GM23338 (cell line): ENCODE results near the gene MEGF8. TPM values are rescaled to one million over a fixed set of nuclear protein-coding genes. Genes with fewer than 3 reads are reported as not detected.

Experiments used
- ATAC-seq: fragments of 200-7000 bp; cut with Tn5 transposase; 3 replicates; pipeline ENCODE4 v1.9.1; 2020
- DNase-seq: peaks from one replicate; pipeline ENCODE4 v3.0.0-alpha.2; 2015; ENCODE audit warnings: low spot score
- H2AFZ ChIP-seq: fragments of 200-600 bp; sonication (generic); 2 replicates; pipeline ENCODE4 v1.8.0; 2016; ENCODE audit warnings: antibody characterized with exemption, mild to moderate bottlenecking, moderate library complexity
- H3F3A ChIP-seq: fragments of 200-600 bp; sonication (generic); replicated peaks from 2 replicates; pipeline ENCODE4 v1.8.0; 2017; ENCODE audit warnings: antibody characterized with exemption, mixed run types, low read depth
- H3K27ac ChIP-seq: fragments of 200-600 bp; sonication (generic); 2 replicates; pipeline ENCODE4 v1.6.1; 2016; ENCODE audit warnings: low read depth
- H3K27me3 ChIP-seq: fragments of 200-600 bp; sonication (generic); 2 replicates; pipeline ENCODE4 v1.8.0; 2016; ENCODE audit warnings: mild to moderate bottlenecking, mixed run types, moderate library complexity; ENCODE audit not compliant: insufficient read depth
- H3K36me3 ChIP-seq: fragments of 200-600 bp; sonication (generic); 2 replicates; pipeline ENCODE4 v1.8.0; 2016; ENCODE audit warnings: mild to moderate bottlenecking; ENCODE audit not compliant: insufficient read depth
- H3K4me1 ChIP-seq: fragments of 200-600 bp; sonication (generic); 2 replicates; pipeline ENCODE4 v1.8.0; 2016; ENCODE audit warnings: mild to moderate bottlenecking, moderate library complexity; ENCODE audit not compliant: insufficient read depth
- H3K4me2 ChIP-seq: fragments of 200-600 bp; sonication (generic); 2 replicates; pipeline ENCODE4 v1.7.1; 2017; ENCODE audit warnings: mixed run types
- H3K4me3 ChIP-seq: fragments of 200-600 bp; sonication (generic); 2 replicates; pipeline ENCODE4 v1.6.1; 2016; ENCODE audit warnings: mixed run types
- H3K79me2 ChIP-seq: fragments of 200-600 bp; sonication (generic); replicated peaks from 2 replicates; pipeline ENCODE4 v1.8.0; 2017; ENCODE audit warnings: mild to moderate bottlenecking; ENCODE audit not compliant: insufficient read depth
- H3K9me2 ChIP-seq: fragments of 200-600 bp; sonication (generic); 2 replicates; pipeline ENCODE4 v1.8.0; 2017; ENCODE audit not compliant: insufficient read depth
- H4K20me1 ChIP-seq: fragments of 200-600 bp; sonication (generic); replicated peaks from 2 replicates; pipeline ENCODE4 v1.8.0; 2017; ENCODE audit warnings: mild to moderate bottlenecking; ENCODE audit not compliant: insufficient read depth
- H3K27ac Mint-ChIP-seq: 2 replicates; pipeline ENCODE4 v1.8.0; 2020; ENCODE audit warnings: inconsistent platforms, mild to moderate bottlenecking, moderate library complexity, mixed read lengths
- H3K27me3 Mint-ChIP-seq: 3 replicates; pipeline ENCODE4 v1.8.0; 2022; ENCODE audit warnings: low read depth, mild to moderate bottlenecking, moderate library complexity, mixed read lengths, inconsistent platforms; ENCODE audit not compliant: insufficient read depth, poor library complexity
- H3K36me3 Mint-ChIP-seq: 3 replicates; pipeline ENCODE4 v1.8.0; 2021; ENCODE audit warnings: low read depth, mild to moderate bottlenecking, inconsistent platforms, moderate library complexity, mixed read lengths
- H3K4me1 Mint-ChIP-seq: 3 replicates; pipeline ENCODE4 v1.8.0; 2020; ENCODE audit warnings: mild to moderate bottlenecking, inconsistent platforms, mixed read lengths
- H3K4me3 Mint-ChIP-seq: 3 replicates; pipeline ENCODE4 v1.8.0; 2021; ENCODE audit warnings: moderate library complexity, mild to moderate bottlenecking, inconsistent platforms, mixed read lengths
- H3K9me3 Mint-ChIP-seq: 3 replicates; pipeline ENCODE4 v1.8.0; 2020; ENCODE audit warnings: moderate library complexity, mild to moderate bottlenecking, inconsistent platforms, mixed read lengths
- CREB1 ChIP-seq: fragments of 250-450 bp; sonication (Bioruptor Pico); IDR thresholded peaks from 2 replicates; pipeline ENCODE4 v1.5.0; 2020; ENCODE audit warnings: low read depth, mild to moderate bottlenecking, moderate library complexity
- CTCF ChIP-seq, 2 experiments: fragments of 200-600 bp in 1 of 2; sonication (generic) in 1 of 2; conservative IDR thresholded peaks; 2 replicates each; pipeline versions ENCODE4 v1.5.1 to v1.6.1; 2016 to 2017; ENCODE audit warnings: antibody characterized with exemption in 2 of 2, low read depth in 2 of 2, mild to moderate bottlenecking in 2 of 2, moderate library complexity in 1 of 2
- ETS1 ChIP-seq: IDR thresholded peaks from 2 replicates; pipeline ENCODE4 v1.6.1; 2016; ENCODE audit warnings: antibody characterized with exemption
- EZH2 ChIP-seq: fragments of 200-600 bp; sonication (generic); IDR thresholded peaks from one replicate; pipeline ENCODE4 v1.8.0; 2017; ENCODE audit warnings: antibody characterized with exemption, mild to moderate bottlenecking, low read depth; ENCODE audit not compliant: unreplicated experiment
- EZH2phosphoT487 ChIP-seq: fragments of 200-600 bp; sonication (generic); IDR thresholded peaks from one replicate; pipeline ENCODE4 v1.8.1; 2018; ENCODE audit warnings: antibody characterized with exemption; ENCODE audit not compliant: unreplicated experiment
- JUNB ChIP-seq: IDR thresholded peaks from one replicate; pipeline ENCODE4 v1.6.1; 2016; ENCODE audit warnings: antibody characterized with exemption; ENCODE audit not compliant: unreplicated experiment
- NANOG ChIP-seq: IDR thresholded peaks from 2 replicates; pipeline ENCODE4 v1.6.1; 2016; ENCODE audit warnings: antibody characterized with exemption, borderline replicate concordance
- POLR2AphosphoS5 ChIP-seq: IDR thresholded peaks from 2 replicates; pipeline ENCODE4 v1.6.1; 2016; ENCODE audit warnings: antibody characterized with exemption, low read depth
- REST ChIP-seq: IDR thresholded peaks from one replicate; pipeline ENCODE4 v1.6.1; 2018; ENCODE audit warnings: antibody characterized with exemption; ENCODE audit not compliant: unreplicated experiment
- STAT1 ChIP-seq: IDR thresholded peaks from one replicate; pipeline ENCODE4 v1.6.1; 2016; ENCODE audit warnings: antibody characterized with exemption; ENCODE audit not compliant: unreplicated experiment
- ZNF114 ChIP-seq: fragments of 250-450 bp; sonication (Bioruptor Pico); IDR thresholded peaks from 2 replicates; pipeline ENCODE4 v1.5.0; 2020; ENCODE audit warnings: mild to moderate bottlenecking, moderate library complexity
- ZNF331 ChIP-seq: fragments of 250-450 bp; sonication (Bioruptor Pico); IDR thresholded peaks from 2 replicates; pipeline ENCODE4 v1.5.0; 2020; ENCODE audit warnings: low read depth, mild to moderate bottlenecking, moderate library complexity
- ZNF462 ChIP-seq: fragments of 250-450 bp; sonication (Bioruptor Pico); IDR thresholded peaks from 2 replicates; pipeline ENCODE4 v1.5.0; 2020; ENCODE audit warnings: mild to moderate bottlenecking, moderate library complexity
- polyA plus RNA-seq: library from polyadenylated mRNA; unstranded; fragments of >200 nt; fragmentation: Nextera tagmentation; extraction: Ambion mirVana; gene quantifications from 2 replicates; pipeline ENCODE4 v1.2.1, GENCODE V29; 2016
- total RNA-seq: library from RNA; depleted of rRNA; stranded (reverse); fragments of >200 nt; shearing (Covaris generic); gene quantifications from 2 replicates; pipeline ENCODE4 v1.2.3, GENCODE V29; 2014

MEGF8 gene
- total and polyA plus RNA-seq, 2 experiments from 2014 or later = 6.2 to 40.5 TPM

GRCh38 chr19:42292042-42292960, 33.1 kb upstream of the MEGF8 start:
- Histone ChIP-seq H3K4me3 (no peak overlapping the region), H3K9me2 (no peaks in the 10 kb centered on the region), H3K4me2 (no peak overlapping the region), H3F3A (peaks cover 18% of the 10 kb centered on the region), H3K79me2 (no peaks in the 10 kb centered on the region), H3K27me3 (no peaks in the 10 kb centered on the region), H2AFZ (no peak overlapping the region), H3K27ac (no peak overlapping the region), H4K20me1 (peaks cover 17% of the 10 kb centered on the region), H3K36me3 (peaks cover 3% of the 10 kb centered on the region; the same call in 1 of the 2 replicates), H3K4me1 (peaks cover 6% of the 10 kb centered on the region; the same call in 1 of the 2 replicates)
- ATAC-seq (no peak), DNase-seq (no peak)
- no peak for TF ChIP-seq EZH2phosphoT487
- TF ChIP-seq EZH2 = no peak
- TF ChIP-seq CTCF (conservative IDR thresholded peaks at IDR 0.05; ENCODE audit: low read depth in 2 of 2) = no peak
- TF ChIP-seq ZNF462 (CRISPR knock-in tag) = no peak
- no peak for TF ChIP-seq POLR2AphosphoS5
- TF ChIP-seq JUNB = no peak
- TF ChIP-seq REST = no peak
- no peak for TF ChIP-seq CREB1 (CRISPR knock-in tag)
- TF ChIP-seq NANOG = no peak
- TF ChIP-seq ETS1 = no peak
- no peak for TF ChIP-seq ZNF114
- TF ChIP-seq STAT1 = no peak
- TF ChIP-seq ZNF331 (CRISPR knock-in tag) = no peak
- no peak overlapping the region; the same call in 1 of the 2 replicates for H3K27ac Mint-ChIP-seq
- H3K27me3 Mint-ChIP-seq = peaks cover 15% of the 10 kb centered on the region
- H3K4me3 Mint-ChIP-seq = peak overlapping the region; percentile 22; the same call in 1 of the 3 replicates
- H3K36me3 Mint-ChIP-seq = peaks cover 44% of the 10 kb centered on the region
- peaks cover 23% of the 10 kb centered on the region for H3K4me1 Mint-ChIP-seq
- H3K9me3 Mint-ChIP-seq = no peaks in the 10 kb centered on the region
